ENCODE results near the gene PLTP.

GRCh38 chr20:45945678-45946148 is 33.8 kb upstream of the PLTP start:
- TF ChIP-seq CTCF (conservative IDR thresholded peaks at IDR 0.05; ENCODE audit: low read depth, low read length) (no peak), EZH2 (IDR thresholded peaks at IDR 0.05; ENCODE audit: low read length, unreplicated experiment) (no peak)

Data from PC-3 (cell line).